Keratinocyte (primary cell): Measurements from ENCODE around the gene SERGEF.

Experiments used
- CTCF ChIP-seq, 3 experiments: IDR thresholded peaks in 1 of 3; conservative IDR thresholded peaks in 1 of 3; optimal IDR thresholded peaks in 1 of 3; 2 replicates in 2 of 3; 3 replicates in 1 of 3; pipeline versions ENCODE3 to v1.5.1; 2011; ENCODE audit warnings: low read length in 3 of 3, mild to moderate bottlenecking in 3 of 3, moderate library complexity in 2 of 3, control low read depth in 1 of 3, inconsistent platforms in 1 of 3; ENCODE audit not compliant: insufficient read depth in 2 of 3; ENCODE audit errors: extremely low read depth in 1 of 3
- EZH2 ChIP-seq: IDR thresholded peaks from one replicate; pipeline ENCODE4 v1.6.1; 2012; ENCODE audit warnings: inconsistent platforms, mild to moderate bottlenecking, low read length, moderate library complexity

- no peak for TF ChIP-seq CTCF (optimal IDR thresholded peaks at IDR 0.05 in 1 of 3, IDR thresholded peaks at IDR 0.05 in 1 of 3, conservative IDR thresholded peaks at IDR 0.05 in 1 of 3; ENCODE audit: extremely low read depth in 1 of 3, insufficient read depth in 2 of 3, low read length in 3 of 3)
- TF ChIP-seq EZH2: no peak
Measured at GRCh38 chr11:18022419-18022818, 9.6 kb upstream of the SERGEF start.
